Measurements from ENCODE around the gene FXYD7. TPM values are rescaled to one million over a fixed set of nuclear protein-coding genes. Genes with fewer than 3 reads are reported as not detected.

Gene FXYD7
- total RNA-seq, 1 experiment from 2014 or later: not detected

- DNase-seq (ENCODE audit: low read depth): peak; percentile 69
- in situ Hi-C loops (cut with HindIII; ENCODE audit: low pct_unique_long_range_greater_than_20kb, low sequenced_read_pairs): no loop called here
Observed at GRCh38 chr19:35154525-35155406, 11.7 kb downstream of the FXYD7 start, which contains the start of gene FXYD5. Gene FXYD5 (plus strand): TSS chr19:35154735. CDS start chr19:35155551, 816 bp downstream.

GRCh38 chr19:35155441-35155840 lies 12.4 kb downstream of the FXYD7 start:
- in situ Hi-C loops (cut with HindIII; ENCODE audit: low pct_unique_long_range_greater_than_20kb, low sequenced_read_pairs): no loop called here
- no peak for DNase-seq (ENCODE audit: low read depth)

- in situ Hi-C loops (cut with HindIII; ENCODE audit: low pct_unique_long_range_greater_than_20kb, low sequenced_read_pairs): no loop called here
- DNase-seq (ENCODE audit: low read depth): no peak
Observed at GRCh38 chr19:35155981-35156672, 13.1 kb downstream of the FXYD7 start.

- no peak for DNase-seq (ENCODE audit: low read depth)
- in situ Hi-C loops (cut with HindIII; ENCODE audit: low pct_unique_long_range_greater_than_20kb, low sequenced_read_pairs): no loop called here
Observed at GRCh38 chr19:35156673-35157014, 13.6 kb downstream of the FXYD7 start.

GRCh38 chr19:35157431-35157830 lies 14.4 kb downstream of the FXYD7 start:
- DNase-seq (ENCODE audit: low read depth): no peak
- in situ Hi-C loops (cut with HindIII; ENCODE audit: low pct_unique_long_range_greater_than_20kb, low sequenced_read_pairs): no loop called here

- in situ Hi-C loops (cut with HindIII; ENCODE audit: low pct_unique_long_range_greater_than_20kb, low sequenced_read_pairs): no loop called here
- DNase-seq (ENCODE audit: low read depth): no peak
Observed at GRCh38 chr19:35159606-35160005, 16.6 kb downstream of the FXYD7 start.

GRCh38 chr19:35160629-35161433 lies 17.8 kb downstream of the FXYD7 start:
- in situ Hi-C loops (cut with HindIII; ENCODE audit: low pct_unique_long_range_greater_than_20kb, low sequenced_read_pairs): no loop called here
- no peak for DNase-seq (ENCODE audit: low read depth)

GRCh38 chr19:35161434-35161743 lies 18.3 kb downstream of the FXYD7 start:
- in situ Hi-C loops (cut with HindIII; ENCODE audit: low pct_unique_long_range_greater_than_20kb, low sequenced_read_pairs): no loop called here
- no peak for DNase-seq (ENCODE audit: low read depth)

- in situ Hi-C loops (cut with HindIII; ENCODE audit: low pct_unique_long_range_greater_than_20kb, low sequenced_read_pairs): no loop called here
- DNase-seq (ENCODE audit: low read depth): no peak
Observed at GRCh38 chr19:35162471-35163326, 19.6 kb downstream of the FXYD7 start.

GRCh38 chr19:35164418-35164817 lies 21.4 kb downstream of the FXYD7 start:
- in situ Hi-C loops (cut with HindIII; ENCODE audit: low pct_unique_long_range_greater_than_20kb, low sequenced_read_pairs): no loop called here

GRCh38 chr19:35165200-35166058 lies 22.4 kb downstream of the FXYD7 start:
- in situ Hi-C loops (cut with HindIII; ENCODE audit: low pct_unique_long_range_greater_than_20kb, low sequenced_read_pairs): no loop called here
- no peak for DNase-seq (ENCODE audit: low read depth)

More at GRCh38 chr19:35164418-35164817, 21.4 kb downstream of the FXYD7 start:
- no peak for DNase-seq (ENCODE audit: low read depth)

- DNase-seq (ENCODE audit: low read depth): no peak
- in situ Hi-C loops (cut with HindIII; ENCODE audit: low pct_unique_long_range_greater_than_20kb, low sequenced_read_pairs): no loop called here
Observed at GRCh38 chr19:35166100-35167063, 23.3 kb downstream of the FXYD7 start.

GRCh38 chr19:35167251-35168119 lies 24.4 kb downstream of the FXYD7 start:
- DNase-seq (ENCODE audit: low read depth): no peak
- in situ Hi-C loops (cut with HindIII; ENCODE audit: low pct_unique_long_range_greater_than_20kb, low sequenced_read_pairs): no loop called here

- DNase-seq (ENCODE audit: low read depth): no peak
- in situ Hi-C loops (cut with HindIII; ENCODE audit: low pct_unique_long_range_greater_than_20kb, low sequenced_read_pairs): no loop called here
Observed at GRCh38 chr19:35168196-35168595, 25.1 kb downstream of the FXYD7 start.

- in situ Hi-C loops (cut with HindIII; ENCODE audit: low pct_unique_long_range_greater_than_20kb, low sequenced_read_pairs): no loop called here
- no peak for DNase-seq (ENCODE audit: low read depth)
Observed at GRCh38 chr19:35169221-35169995, 26.4 kb downstream of the FXYD7 start.

Data from Caki2 (cell line).